A673 (cell line): ENCODE results near the gene ZSCAN26.

Source experiments
- EZH2 ChIP-seq: fragments of 200-600 bp; sonication (generic); IDR thresholded peaks from 2 replicates; pipeline ENCODE4 v1.6.1; 2017; ENCODE audit warnings: borderline replicate concordance, low read depth, mild to moderate bottlenecking, mixed read lengths, antibody characterized with exemption, low read length; ENCODE audit not compliant: poor library complexity, severe bottlenecking
- TF ChIP-seq, protein P1 (sequence below): fragments of 300-800, 200-600 bp; sonication (generic); conservative IDR thresholded peaks from 2 replicates; pipeline ENCODE4 v1.5.1; 2017; ENCODE audit warnings: low read depth, mild to moderate bottlenecking, antibody characterized with exemption, low read length, moderate library complexity, mixed read lengths

- TF ChIP-seq, protein P1, sequence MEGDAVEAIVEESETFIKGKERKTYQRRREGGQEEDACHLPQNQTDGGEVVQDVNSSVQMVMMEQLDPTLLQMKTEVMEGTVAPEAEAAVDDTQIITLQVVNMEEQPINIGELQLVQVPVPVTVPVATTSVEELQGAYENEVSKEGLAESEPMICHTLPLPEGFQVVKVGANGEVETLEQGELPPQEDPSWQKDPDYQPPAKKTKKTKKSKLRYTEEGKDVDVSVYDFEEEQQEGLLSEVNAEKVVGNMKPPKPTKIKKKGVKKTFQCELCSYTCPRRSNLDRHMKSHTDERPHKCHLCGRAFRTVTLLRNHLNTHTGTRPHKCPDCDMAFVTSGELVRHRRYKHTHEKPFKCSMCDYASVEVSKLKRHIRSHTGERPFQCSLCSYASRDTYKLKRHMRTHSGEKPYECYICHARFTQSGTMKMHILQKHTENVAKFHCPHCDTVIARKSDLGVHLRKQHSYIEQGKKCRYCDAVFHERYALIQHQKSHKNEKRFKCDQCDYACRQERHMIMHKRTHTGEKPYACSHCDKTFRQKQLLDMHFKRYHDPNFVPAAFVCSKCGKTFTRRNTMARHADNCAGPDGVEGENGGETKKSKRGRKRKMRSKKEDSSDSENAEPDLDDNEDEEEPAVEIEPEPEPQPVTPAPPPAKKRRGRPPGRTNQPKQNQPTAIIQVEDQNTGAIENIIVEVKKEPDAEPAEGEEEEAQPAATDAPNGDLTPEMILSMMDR = no peak
- no peak for TF ChIP-seq EZH2
Measured at GRCh38 chr6:28267695-28268059, 734 bp downstream of the ZSCAN26 start.
